ENCODE measurements around the gene ADGRL3.

The ADGRL3 gene

GRCh38 chr4:61273233-61273632 lies 73.1 kb downstream of the ADGRL3 start:
- H3K9ac ChIP-seq (ENCODE audit: low read depth in 1 of 2, low read length in 2 of 2): no peak overlapping the region
- no peak overlapping the region for H3K4me3 ChIP-seq (ENCODE audit: low read depth in 1 of 2, low read length in 2 of 2)
- no peaks in the 10 kb centered on the region for H3K4me1 ChIP-seq (ENCODE audit: control insufficient read depth in 1 of 2, insufficient read depth in 2 of 2, low read length in 2 of 2)
- no peak overlapping the region for H3K27ac ChIP-seq (ENCODE audit: low read depth, low read length)
- H3K27me3 ChIP-seq (ENCODE audit: control insufficient read depth in 1 of 2, insufficient read depth in 2 of 2, low read length in 2 of 2): no peaks in the 10 kb centered on the region
- no peaks in the 10 kb centered on the region for H3K36me3 ChIP-seq (ENCODE audit: control insufficient read depth in 1 of 2, insufficient read depth in 2 of 2, low read length in 2 of 2)
- no peaks in the 10 kb centered on the region for H3K9me3 ChIP-seq (ENCODE audit: control insufficient read depth in 1 of 2, low read length in 2 of 2)

GRCh38 chr4:61274286-61274685 lies 74.2 kb downstream of the ADGRL3 start:
- no peaks in the 10 kb centered on the region for H3K9me3 ChIP-seq (ENCODE audit: control insufficient read depth in 1 of 2, low read length in 2 of 2)
- no peak overlapping the region for H3K4me3 ChIP-seq (ENCODE audit: low read depth in 1 of 2, low read length in 2 of 2)
- H3K27me3 ChIP-seq (ENCODE audit: control insufficient read depth in 1 of 2, insufficient read depth in 2 of 2, low read length in 2 of 2): no peaks in the 10 kb centered on the region
- no peaks in the 10 kb centered on the region for H3K4me1 ChIP-seq (ENCODE audit: control insufficient read depth in 1 of 2, insufficient read depth in 2 of 2, low read length in 2 of 2)
- no peak overlapping the region for H3K9ac ChIP-seq (ENCODE audit: low read depth in 1 of 2, low read length in 2 of 2)
- H3K36me3 ChIP-seq (ENCODE audit: control insufficient read depth in 1 of 2, insufficient read depth in 2 of 2, low read length in 2 of 2): no peaks in the 10 kb centered on the region
- H3K27ac ChIP-seq (ENCODE audit: low read depth, low read length): no peak overlapping the region

- Histone ChIP-seq H3K4me1 (ENCODE audit: control insufficient read depth in 1 of 2, insufficient read depth in 2 of 2, low read length in 2 of 2) (no peaks in the 10 kb centered on the region), H3K9me3 (ENCODE audit: control insufficient read depth in 1 of 2, low read length in 2 of 2) (no peaks in the 10 kb centered on the region), H3K4me3 (ENCODE audit: low read depth in 1 of 2, low read length in 2 of 2) (no peak overlapping the region), H3K36me3 (ENCODE audit: control insufficient read depth in 1 of 2, insufficient read depth in 2 of 2, low read length in 2 of 2) (no peaks in the 10 kb centered on the region), H3K27ac (ENCODE audit: low read depth, low read length) (no peak overlapping the region), H3K9ac (ENCODE audit: low read depth in 1 of 2, low read length in 2 of 2) (no peak overlapping the region), H3K27me3 (ENCODE audit: control insufficient read depth in 1 of 2, insufficient read depth in 2 of 2, low read length in 2 of 2) (no peaks in the 10 kb centered on the region)
Observed at GRCh38 chr4:61275241-61275640, 75.1 kb downstream of the ADGRL3 start.

GRCh38 chr4:61276029-61276428 lies 75.9 kb downstream of the ADGRL3 start:
- H3K36me3 ChIP-seq (ENCODE audit: control insufficient read depth in 1 of 2, insufficient read depth in 2 of 2, low read length in 2 of 2): no peaks in the 10 kb centered on the region
- H3K4me1 ChIP-seq (ENCODE audit: control insufficient read depth in 1 of 2, insufficient read depth in 2 of 2, low read length in 2 of 2): no peaks in the 10 kb centered on the region
- H3K9ac ChIP-seq (ENCODE audit: low read depth in 1 of 2, low read length in 2 of 2): no peak overlapping the region
- H3K9me3 ChIP-seq (ENCODE audit: control insufficient read depth in 1 of 2, low read length in 2 of 2): no peaks in the 10 kb centered on the region
- no peak overlapping the region for H3K4me3 ChIP-seq (ENCODE audit: low read depth in 1 of 2, low read length in 2 of 2)
- no peaks in the 10 kb centered on the region for H3K27me3 ChIP-seq (ENCODE audit: control insufficient read depth in 1 of 2, insufficient read depth in 2 of 2, low read length in 2 of 2)
- H3K27ac ChIP-seq (ENCODE audit: low read depth, low read length): no peak overlapping the region

GRCh38 chr4:61277785-61278760 lies 77.9 kb downstream of the ADGRL3 start:
- Histone ChIP-seq H3K4me1 (ENCODE audit: control insufficient read depth in 1 of 2, insufficient read depth in 2 of 2, low read length in 2 of 2) (no peaks in the 10 kb centered on the region), H3K4me3 (ENCODE audit: low read depth in 1 of 2, low read length in 2 of 2) (no peak overlapping the region), H3K36me3 (ENCODE audit: control insufficient read depth in 1 of 2, insufficient read depth in 2 of 2, low read length in 2 of 2) (no peaks in the 10 kb centered on the region), H3K9me3 (ENCODE audit: control insufficient read depth in 1 of 2, low read length in 2 of 2) (no peaks in the 10 kb centered on the region), H3K9ac (ENCODE audit: low read depth in 1 of 2, low read length in 2 of 2) (no peak overlapping the region), H3K27ac (ENCODE audit: low read depth, low read length) (no peak overlapping the region), H3K27me3 (ENCODE audit: control insufficient read depth in 1 of 2, insufficient read depth in 2 of 2, low read length in 2 of 2) (no peaks in the 10 kb centered on the region)

- Histone ChIP-seq H3K4me3 (ENCODE audit: low read depth in 1 of 2, low read length in 2 of 2) (no peak overlapping the region), H3K4me1 (ENCODE audit: control insufficient read depth in 1 of 2, insufficient read depth in 2 of 2, low read length in 2 of 2) (no peaks in the 10 kb centered on the region), H3K27ac (ENCODE audit: low read depth, low read length) (no peak overlapping the region), H3K36me3 (ENCODE audit: control insufficient read depth in 1 of 2, insufficient read depth in 2 of 2, low read length in 2 of 2) (no peaks in the 10 kb centered on the region), H3K9ac (ENCODE audit: low read depth in 1 of 2, low read length in 2 of 2) (no peak overlapping the region), H3K9me3 (ENCODE audit: control insufficient read depth in 1 of 2, low read length in 2 of 2) (no peaks in the 10 kb centered on the region), H3K27me3 (ENCODE audit: control insufficient read depth in 1 of 2, insufficient read depth in 2 of 2, low read length in 2 of 2) (no peaks in the 10 kb centered on the region)
Observed at GRCh38 chr4:61292322-61292721, 92.2 kb downstream of the ADGRL3 start.

GRCh38 chr4:61293707-61294400 lies 93.7 kb downstream of the ADGRL3 start:
- H3K4me3 ChIP-seq (ENCODE audit: low read depth in 1 of 2, low read length in 2 of 2): no peak overlapping the region
- H3K9ac ChIP-seq (ENCODE audit: low read depth in 1 of 2, low read length in 2 of 2): no peak overlapping the region
- H3K27me3 ChIP-seq (ENCODE audit: control insufficient read depth in 1 of 2, insufficient read depth in 2 of 2, low read length in 2 of 2): no peaks in the 10 kb centered on the region
- H3K9me3 ChIP-seq (ENCODE audit: control insufficient read depth in 1 of 2, low read length in 2 of 2): no peaks in the 10 kb centered on the region
- H3K4me1 ChIP-seq (ENCODE audit: control insufficient read depth in 1 of 2, insufficient read depth in 2 of 2, low read length in 2 of 2): no peaks in the 10 kb centered on the region
- no peaks in the 10 kb centered on the region for H3K36me3 ChIP-seq (ENCODE audit: control insufficient read depth in 1 of 2, insufficient read depth in 2 of 2, low read length in 2 of 2)
- no peak overlapping the region for H3K27ac ChIP-seq (ENCODE audit: low read depth, low read length)

GRCh38 chr4:61294936-61295335 lies 94.8 kb downstream of the ADGRL3 start:
- Histone ChIP-seq H3K27me3 (ENCODE audit: control insufficient read depth in 1 of 2, insufficient read depth in 2 of 2, low read length in 2 of 2) (no peaks in the 10 kb centered on the region), H3K27ac (ENCODE audit: low read depth, low read length) (no peak overlapping the region), H3K4me3 (ENCODE audit: low read depth in 1 of 2, low read length in 2 of 2) (no peak overlapping the region), H3K36me3 (ENCODE audit: control insufficient read depth in 1 of 2, insufficient read depth in 2 of 2, low read length in 2 of 2) (no peaks in the 10 kb centered on the region), H3K4me1 (ENCODE audit: control insufficient read depth in 1 of 2, insufficient read depth in 2 of 2, low read length in 2 of 2) (no peaks in the 10 kb centered on the region), H3K9ac (ENCODE audit: low read depth in 1 of 2, low read length in 2 of 2) (no peak overlapping the region), H3K9me3 (ENCODE audit: control insufficient read depth in 1 of 2, low read length in 2 of 2) (no peaks in the 10 kb centered on the region)

- Histone ChIP-seq H3K9me3 (ENCODE audit: control insufficient read depth in 1 of 2, low read length in 2 of 2) (no peaks in the 10 kb centered on the region), H3K4me3 (ENCODE audit: low read depth in 1 of 2, low read length in 2 of 2) (no peak overlapping the region), H3K27ac (ENCODE audit: low read depth, low read length) (no peak overlapping the region), H3K9ac (ENCODE audit: low read depth in 1 of 2, low read length in 2 of 2) (no peak overlapping the region), H3K4me1 (ENCODE audit: control insufficient read depth in 1 of 2, insufficient read depth in 2 of 2, low read length in 2 of 2) (no peaks in the 10 kb centered on the region), H3K27me3 (ENCODE audit: control insufficient read depth in 1 of 2, insufficient read depth in 2 of 2, low read length in 2 of 2) (no peaks in the 10 kb centered on the region), H3K36me3 (ENCODE audit: control insufficient read depth in 1 of 2, insufficient read depth in 2 of 2, low read length in 2 of 2) (no peaks in the 10 kb centered on the region)
Observed at GRCh38 chr4:61296144-61296543, 96.0 kb downstream of the ADGRL3 start.

GRCh38 chr4:61298178-61298740 lies 98.1 kb downstream of the ADGRL3 start:
- Histone ChIP-seq H3K9me3 (ENCODE audit: control insufficient read depth in 1 of 2, low read length in 2 of 2) (no peaks in the 10 kb centered on the region), H3K36me3 (ENCODE audit: control insufficient read depth in 1 of 2, insufficient read depth in 2 of 2, low read length in 2 of 2) (no peaks in the 10 kb centered on the region), H3K27ac (ENCODE audit: low read depth, low read length) (no peak overlapping the region), H3K9ac (ENCODE audit: low read depth in 1 of 2, low read length in 2 of 2) (no peak overlapping the region), H3K27me3 (ENCODE audit: control insufficient read depth in 1 of 2, insufficient read depth in 2 of 2, low read length in 2 of 2) (no peaks in the 10 kb centered on the region), H3K4me3 (ENCODE audit: low read depth in 1 of 2, low read length in 2 of 2) (no peak overlapping the region), H3K4me1 (ENCODE audit: control insufficient read depth in 1 of 2, insufficient read depth in 2 of 2, low read length in 2 of 2) (no peaks in the 10 kb centered on the region)
